Measurements from ENCODE around the gene NPDC1.

- no peak for TF ChIP-seq CTCF (IDR thresholded peaks at IDR 0.05)
- TF ChIP-seq POLR2AphosphoS5 (IDR thresholded peaks at IDR 0.05) = no peak
- no peak for TF ChIP-seq POLR2A (IDR thresholded peaks at IDR 0.05)
- TF ChIP-seq EP300 (IDR thresholded peaks at IDR 0.05) = no peak
Observed at GRCh38 chr9:137070906-137071275, 24.9 kb upstream of the NPDC1 start.

Measured in sigmoid colon (tissue), 4 donors.